Measurements from ENCODE around the gene TYW5.

TYW5 gene

GRCh38 chr2:199972088-199972626 lies 16.9 kb upstream of the TYW5 start:
- no peak for DNase-seq

- no peak for DNase-seq
These were observed 12.8 kb upstream of the TYW5 start for GRCh38 chr2:199968126-199968525.

- DNase-seq: no peak
These were observed 11.7 kb upstream of the TYW5 start for GRCh38 chr2:199966976-199967375.

- no peak for DNase-seq
These were observed 11.1 kb upstream of the TYW5 start for GRCh38 chr2:199966405-199966804.

GRCh38 chr2:199962203-199962602 lies 6.9 kb upstream of the TYW5 start:
- DNase-seq: no peak

GRCh38 chr2:199958014-199958413 lies 2.7 kb upstream of the TYW5 start:
- DNase-seq: no peak

GRCh38 chr2:199956062-199956380 lies 730 bp upstream of the TYW5 start:
- no peak for DNase-seq

GRCh38 chr2:199955007-199955338 lies 318 bp downstream of the TYW5 start:
- DNase-seq: peak in 1 of 3 experiments; percentile 90

- DNase-seq: no peak
These were observed 4.3 kb downstream of the TYW5 start for GRCh38 chr2:199951023-199951422.

- no peak for DNase-seq
These were observed 4.9 kb downstream of the TYW5 start for GRCh38 chr2:199950396-199950795.

- no peak for DNase-seq
These were observed 8.5 kb downstream of the TYW5 start for GRCh38 chr2:199946836-199947235.

GRCh38 chr2:199946196-199946595 lies 9.1 kb downstream of the TYW5 start:
- no peak for DNase-seq

- DNase-seq: no peak
These were observed 11.9 kb downstream of the TYW5 start for GRCh38 chr2:199943373-199943772.

- DNase-seq: peak in 1 of 3 experiments; percentile 47
These were observed 14.9 kb downstream of the TYW5 start for GRCh38 chr2:199940373-199940772.

- DNase-seq: no peak
These were observed 18.7 kb downstream of the TYW5 start for GRCh38 chr2:199936554-199936953.

- no peak for DNase-seq
These were observed 21.8 kb downstream of the TYW5 start for GRCh38 chr2:199933466-199933865.

- DNase-seq: no peak
These were observed 22.9 kb downstream of the TYW5 start for GRCh38 chr2:199932312-199932855.

- no peak for DNase-seq
These were observed 26.0 kb downstream of the TYW5 start for GRCh38 chr2:199929262-199929661.

GRCh38 chr2:199928626-199929025 lies 26.7 kb downstream of the TYW5 start:
- no peak for DNase-seq

GRCh38 chr2:199928226-199928625 lies 27.1 kb downstream of the TYW5 start:
- DNase-seq: no peak

- no peak for DNase-seq
These were observed 28.5 kb downstream of the TYW5 start for GRCh38 chr2:199926806-199927205.

- no peak for DNase-seq
These were observed 31.4 kb downstream of the TYW5 start for GRCh38 chr2:199923924-199924323.

- DNase-seq: no peak
These were observed 32.4 kb downstream of the TYW5 start for GRCh38 chr2:199922856-199923255.

- no peak for DNase-seq
These were observed 38.3 kb downstream of the TYW5 start for GRCh38 chr2:199916980-199917379.

- no peak for DNase-seq
These were observed 40.8 kb downstream of the TYW5 start for GRCh38 chr2:199914372-199914958.
